ENCODE results near the gene TMEM117. TPM values are rescaled to one million over a fixed set of nuclear protein-coding genes. Genes with fewer than 3 reads are reported as not detected.

The TMEM117 gene
- total and polyA plus RNA-seq, 2 donors (not counting 3 experiments of a cell fraction or from before 2014, with no cell fraction given), result 1.2 to 3.8 TPM

- Histone ChIP-seq H3K36me3 (ENCODE audit: control insufficient read depth in 2 of 2, extremely low read depth in 1 of 2, insufficient read depth in 2 of 2, low read length in 2 of 2) (no peaks in the 10 kb centered on the region), H3K79me2 (ENCODE audit: control insufficient read depth, insufficient read depth, low read length) (no peaks in the 10 kb centered on the region), H3K9ac (replicated peaks; ENCODE audit: extremely low read depth, insufficient read depth, low read length) (no peak overlapping the region), H3K4me2 (ENCODE audit: insufficient read depth, low read length) (no peak overlapping the region), H3K9me3 (replicated peaks; ENCODE audit: control insufficient read depth, insufficient read depth, low read length) (no peaks in the 10 kb centered on the region), H3K27me3 (ENCODE audit: control insufficient read depth in 2 of 2, insufficient read depth in 2 of 2, low read length in 2 of 2) (no peaks in the 10 kb centered on the region), H3K9me1 (replicated peaks; ENCODE audit: control insufficient read depth, extremely low read depth, insufficient read depth, low read length) (no peaks in the 10 kb centered on the region), H4K20me1 (replicated peaks; ENCODE audit: control insufficient read depth, extremely low read depth, insufficient read depth, low read length) (no peaks in the 10 kb centered on the region), H3K4me1 (ENCODE audit: control insufficient read depth, extremely low read depth, insufficient read depth, low read length) (no peaks in the 10 kb centered on the region), H3K4me3 (replicated peaks in 1 of 3; ENCODE audit: insufficient read depth in 1 of 3, low read depth in 1 of 3, low read length in 3 of 3) (no peak overlapping the region), H2AFZ (ENCODE audit: low read depth, low read length) (no peak overlapping the region), H3K27ac (ENCODE audit: insufficient read depth, low read depth, low read length) (no peak overlapping the region)
- no TSS peak for BruUV-seq (replicated peaks)
- ChIA-PET POLR2A (no interaction called here), CTCF (no interaction called here)
- dilution Hi-C loops (cut with MboI; ENCODE audit: extremely low pct_ligation_motif_present, low sequenced_read_pairs) (no loop called here), intact Hi-C loops (cut with micrococcal nuclease) (no loop called here)
- FAIRE-seq (no peak), DNase-seq (ENCODE audit: low read depth, low spot score) (no peak)
- TF ChIP-seq MYC (IDR thresholded peaks at IDR 0.05; ENCODE audit: low read depth, low read length) (no peak), MAX (IDR thresholded peaks at IDR 0.05; ENCODE audit: insufficient read depth, insufficient read length) (no peak), EZH2 (IDR thresholded peaks at IDR 0.05; ENCODE audit: borderline replicate concordance, low read depth, low read length, severe bottlenecking) (no peak), CTCF (IDR thresholded peaks at IDR 0.05; ENCODE audit: extremely low read depth in 1 of 2, insufficient read depth in 1 of 2, low read depth in 1 of 2, low read length in 2 of 2) (no peak), POLR2AphosphoS5 (IDR thresholded peaks at IDR 0.05; ENCODE audit: insufficient read depth, low read depth, low read length) (no peak), JUN (IDR thresholded peaks at IDR 0.05; ENCODE audit: borderline replicate concordance, insufficient read depth, insufficient read length, low read depth) (no peak), GATA2 (IDR thresholded peaks at IDR 0.05; ENCODE audit: insufficient read depth, insufficient read length, low read depth, low read length) (no peak), FOS (IDR thresholded peaks at IDR 0.05; ENCODE audit: borderline replicate concordance, insufficient read depth, low read length) (no peak), POLR2A (IDR thresholded peaks at IDR 0.05; ENCODE audit: low read depth, low read length) (no peak)
These were observed 535.1 kb downstream of the TMEM117 start for GRCh38 chr12:44370982-44371381.

Data from endothelial cell of umbilical vein (primary cell).